Heart left ventricle (tissue), 16 donors: Measurements from ENCODE around the gene SLC47A2. TPM values are rescaled to one million over a fixed set of nuclear protein-coding genes. Genes with fewer than 3 reads are reported as not detected.

Experiments
- ATAC-seq, 4 donors: fragments of 200-7000 bp; cut with Tn5 transposase; one replicate each; pipeline ENCODE4 v1.9.1; 2020 to 2022; ENCODE audit warnings: moderate library complexity in 4 of 4, mild to moderate bottlenecking in 3 of 4, moderate number of reproducible peaks in 1 of 4
- DNase-seq, 5 donors: peaks; one replicate each; pipeline ENCODE4 v3.0.0-alpha.2; 2020
- H3K27ac ChIP-seq, 12 donors: fragments of 200-600 bp; sonication (generic) in 4 of 12; one replicate each; pipeline versions ENCODE4 v1.5.0 to v1.8.0; 2016 to 2022; ENCODE audit warnings: mild to moderate bottlenecking in 2 of 12
- H3K27me3 ChIP-seq, 9 donors: fragments of 200-600 bp; sonication (generic) in 2 of 9; one replicate each; pipeline versions ENCODE4 v1.5.1 to v1.8.0; 2016 to 2022; ENCODE audit warnings: mild to moderate bottlenecking in 3 of 9
- H3K36me3 ChIP-seq, 9 donors: fragments of 200-600 bp; sonication (generic) in 2 of 9; one replicate each; pipeline versions ENCODE4 v1.5.0 to v1.8.0; 2018 to 2022; ENCODE audit warnings: mild to moderate bottlenecking in 2 of 9
- H3K4me1 ChIP-seq, 12 donors: fragments of 200-600 bp; sonication (generic) in 4 of 12; one replicate each; pipeline versions ENCODE4 v1.5.0 to v1.8.0; 2016 to 2022; ENCODE audit warnings: mild to moderate bottlenecking in 3 of 12
- H3K4me3 ChIP-seq, 12 donors: fragments of 200-600 bp; sonication (generic) in 4 of 12; one replicate each; pipeline versions ENCODE4 v1.5.0 to v1.8.0; 2017 to 2022; ENCODE audit warnings: mild to moderate bottlenecking in 9 of 12, moderate library complexity in 4 of 12
- H3K9me3 ChIP-seq, 12 donors: fragments of 200-600 bp; sonication (generic) in 4 of 12; one replicate each; pipeline versions ENCODE4 v1.5.0 to v1.8.0; 2016 to 2022; ENCODE audit warnings: mild to moderate bottlenecking in 1 of 12
- POLR2A ChIP-seq, 2 donors: fragments of 450-650 bp; IDR thresholded peaks; one replicate each; pipeline ENCODE4 v1.6.1; 2017; ENCODE audit warnings: antibody characterized with exemption in 2 of 2, mild to moderate bottlenecking in 2 of 2, moderate library complexity in 2 of 2
- WGBS, 4 donors: extraction: QIAGEN DNeasy Blood & Tissue Kit in 2 of 4; methylation state at CpG; one replicate each; pipeline versions ENCODE4 v1.1.5 to v1.1.7; 2013 to 2018; 5-methylcytosine and 5-hydroxymethylcytosine counted together
- intact Hi-C, 10 donors: fragments of 100-400 bp; cut with DNase I; formaldehyde crosslinking; loops; one replicate each; pipeline versions ENCODE4 v1.11.1 to v1.14.2; 2022
- polyA plus RNA-seq, 2 donors: library from polyadenylated mRNA; stranded (reverse); fragments of 200-250 nt; gene quantifications; one replicate each; pipeline ENCODE4 v1.2.3, GENCODE V29; 2013
- total RNA-seq, 9 donors: library from RNA; depleted of rRNA in 2 of 9; stranded (reverse); fragments of >200 nt in 2 of 9; fragmentation: NEBNext Ultra II Directional in 3 of 9; extraction: Animal tissue kit (Norgen Biotek cat#: 25700) in 3 of 9; gene quantifications; one replicate each; pipeline versions ENCODE4 v1.1.0 to v1.2.4, GENCODE V29; 2016 to 2023
- TF ChIP-seq, protein P1 (sequence below), 12 donors: fragments of 200-600 bp; sonication (generic) in 4 of 12; IDR thresholded peaks; one replicate each; pipeline versions ENCODE4 v1.5.0 to v1.8.0; 2018 to 2022; ENCODE audit warnings: antibody characterized with exemption in 12 of 12, mild to moderate bottlenecking in 5 of 12
- donor health status: ischemic (EF 13 %, LVEDD 7.1; RV severe dilation, severe dysfunction).
- donor health status: healthy with polysubstance abuse.
- donor health status: DM: no; HTN: yes; CAD: no.
- donor health status: DM: no; HTN: no; CAD: no.
- donor health status: ischemic (EF 25% LVEDD 6.9; RV normal size, moderate dysfunction).
- donor health status: ischemic (EF 25% LVEDD 5.7; RV mildly dilated, moderate dysfunction).
- donor health status: healthy.
- donor health status: DM: yes; HTN: yes; CAD: no.
- donor health status: ischemic (EF 35%, LVEDD 5.7; RV mildly dilated, moderate dysfunction).
- donor health status: nonischemic (EF 11% LVEDD 7.7; RV severe dilation, severe dysfunction).
- donor health status: DM: yes; HTN: yes; CAD: no.
- donor health status: PGD.
- donor health status: ischemic (EF 29% LVEDD 5.4; RV normal size, mild dysfunction).
- donor health status: nonischemic (EF 23%, LVEDD 6.1; RV moderate dilation, normal function).

SLC47A2 gene
- total and polyA plus RNA-seq, 11 donors: 0.32 TPM; not detected in 10

DNA sequence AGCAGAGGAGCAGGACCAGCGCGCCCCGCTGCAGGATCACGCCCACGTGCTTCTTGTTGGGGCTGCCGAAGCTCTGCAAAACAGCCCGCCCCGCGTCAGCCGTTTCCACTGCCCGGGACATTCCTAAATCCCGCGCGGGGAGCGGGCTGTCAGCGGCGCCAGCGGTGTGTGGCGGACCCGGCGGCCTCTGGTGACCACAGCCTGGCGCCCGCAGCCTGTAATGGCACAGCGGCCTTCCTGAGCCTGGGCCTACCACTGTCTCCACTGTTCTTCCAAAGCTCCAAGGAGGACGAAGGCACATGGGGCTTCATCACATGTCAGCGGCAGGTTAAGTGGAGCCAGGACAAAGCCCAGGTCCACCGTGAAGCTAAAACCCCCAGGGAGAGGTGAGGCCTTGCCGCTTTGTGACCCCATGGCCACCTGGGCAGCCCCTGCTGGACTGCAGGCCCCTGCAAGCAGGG, 2.5 kb downstream of the SLC47A2 start:
- 89 to 93% (median 92%) methylated on average over 18 to 28 of the region's 28 CpGs for WGBS, 4 donors
- no peaks in the 10 kb centered on the region for H3K36me3 ChIP-seq
- no peaks in the 10 kb centered on the region for H3K9me3 ChIP-seq
- intact Hi-C loops: no loop called here
- no peak overlapping the region for H3K4me3 ChIP-seq
- ATAC-seq: no peak
- peaks cover 0 to 4% (median 0%) of the 10 kb centered on the region in 12 donors for H3K4me1 ChIP-seq
- no peak for TF ChIP-seq POLR2A (IDR thresholded peaks at IDR 0.05)
- TF ChIP-seq, protein P1, sequence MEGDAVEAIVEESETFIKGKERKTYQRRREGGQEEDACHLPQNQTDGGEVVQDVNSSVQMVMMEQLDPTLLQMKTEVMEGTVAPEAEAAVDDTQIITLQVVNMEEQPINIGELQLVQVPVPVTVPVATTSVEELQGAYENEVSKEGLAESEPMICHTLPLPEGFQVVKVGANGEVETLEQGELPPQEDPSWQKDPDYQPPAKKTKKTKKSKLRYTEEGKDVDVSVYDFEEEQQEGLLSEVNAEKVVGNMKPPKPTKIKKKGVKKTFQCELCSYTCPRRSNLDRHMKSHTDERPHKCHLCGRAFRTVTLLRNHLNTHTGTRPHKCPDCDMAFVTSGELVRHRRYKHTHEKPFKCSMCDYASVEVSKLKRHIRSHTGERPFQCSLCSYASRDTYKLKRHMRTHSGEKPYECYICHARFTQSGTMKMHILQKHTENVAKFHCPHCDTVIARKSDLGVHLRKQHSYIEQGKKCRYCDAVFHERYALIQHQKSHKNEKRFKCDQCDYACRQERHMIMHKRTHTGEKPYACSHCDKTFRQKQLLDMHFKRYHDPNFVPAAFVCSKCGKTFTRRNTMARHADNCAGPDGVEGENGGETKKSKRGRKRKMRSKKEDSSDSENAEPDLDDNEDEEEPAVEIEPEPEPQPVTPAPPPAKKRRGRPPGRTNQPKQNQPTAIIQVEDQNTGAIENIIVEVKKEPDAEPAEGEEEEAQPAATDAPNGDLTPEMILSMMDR (IDR thresholded peaks at IDR 0.05): no peak
- DNase-seq: no peak
- no peak overlapping the region for H3K27ac ChIP-seq
- no peaks in the 10 kb centered on the region for H3K27me3 ChIP-seq

DNA sequence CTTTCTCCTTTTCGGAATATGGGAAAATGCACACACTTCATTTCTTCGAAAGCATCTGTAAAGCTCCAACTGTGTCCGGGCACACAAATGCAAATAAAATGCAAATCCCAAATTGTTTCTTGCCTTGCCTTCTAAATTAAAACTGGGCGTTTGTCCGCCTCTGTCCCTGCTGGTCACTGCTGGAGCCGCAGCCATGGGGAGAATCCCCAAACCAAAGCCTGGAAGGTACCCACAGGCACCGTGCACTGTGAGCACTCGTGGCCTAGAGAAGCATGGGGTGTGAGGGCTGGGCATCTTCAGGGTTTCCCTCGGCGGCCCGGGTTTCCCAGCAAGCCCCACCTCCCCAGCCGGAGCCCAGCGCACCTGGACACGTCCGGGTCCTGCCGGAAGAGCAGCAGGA, 2.9 kb downstream of the SLC47A2 start:
- Histone ChIP-seq H3K36me3 (no peaks in the 10 kb centered on the region), H3K4me3 (no peak overlapping the region), H3K4me1 (peaks cover 0 to 4% (median 0%) of the 10 kb centered on the region in 12 donors), H3K9me3 (no peaks in the 10 kb centered on the region), H3K27ac (no peak overlapping the region), H3K27me3 (no peaks in the 10 kb centered on the region)
- DNase-seq: no peak
- ATAC-seq: no peak
- 82 to 90% (median 88%) methylated on average over 12 to 16 of the region's 16 CpGs for WGBS, 4 donors
- TF ChIP-seq, protein P1 (IDR thresholded peaks at IDR 0.05): no peak
- no peak for TF ChIP-seq POLR2A (IDR thresholded peaks at IDR 0.05)
- intact Hi-C loops: no loop called here

DNA sequence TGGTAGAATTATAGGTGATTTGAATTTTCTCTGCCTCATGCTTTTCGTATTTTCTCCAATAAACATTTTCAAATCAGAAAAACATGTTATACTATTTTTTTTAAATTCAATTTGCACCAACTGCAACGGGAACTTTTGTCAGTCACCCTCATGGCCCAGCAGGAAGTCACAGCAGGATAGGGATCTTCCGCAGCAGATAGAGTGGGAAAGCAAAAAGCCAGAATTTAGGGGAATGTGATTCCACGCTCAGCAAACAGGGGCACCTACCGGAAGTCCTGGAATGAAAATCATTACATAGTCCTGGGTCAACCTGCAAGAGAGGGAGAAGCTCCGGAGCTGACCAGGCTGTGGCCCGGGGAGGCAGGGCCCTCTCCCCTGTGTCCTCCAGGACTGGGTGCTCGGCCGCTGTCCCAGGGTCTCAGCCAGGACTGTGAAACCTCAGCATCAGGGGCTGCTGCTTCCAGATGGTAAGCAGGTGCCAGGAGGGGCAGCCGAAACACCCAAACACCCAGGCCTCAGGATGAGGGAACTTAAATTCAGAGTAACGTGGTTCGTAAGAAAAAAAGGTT, 3.9 kb downstream of the SLC47A2 start:
- WGBS, 4 donors: 73 to 85% (median 81%) methylated on average over 12 of the region's 12 CpGs
- no peak overlapping the region for H3K27ac ChIP-seq
- no peaks in the 10 kb centered on the region for H3K36me3 ChIP-seq
- TF ChIP-seq POLR2A (IDR thresholded peaks at IDR 0.05): no peak
- TF ChIP-seq, protein P1 (IDR thresholded peaks at IDR 0.05): no peak
- no peak overlapping the region for H3K4me3 ChIP-seq
- H3K9me3 ChIP-seq: no peaks in the 10 kb centered on the region
- DNase-seq: no peak
- H3K27me3 ChIP-seq: no peaks in the 10 kb centered on the region
- ATAC-seq: no peak
- intact Hi-C loops: no loop called here
- H3K4me1 ChIP-seq: peaks cover 0 to 4% (median 0%) of the 10 kb centered on the region in 12 donors

DNA sequence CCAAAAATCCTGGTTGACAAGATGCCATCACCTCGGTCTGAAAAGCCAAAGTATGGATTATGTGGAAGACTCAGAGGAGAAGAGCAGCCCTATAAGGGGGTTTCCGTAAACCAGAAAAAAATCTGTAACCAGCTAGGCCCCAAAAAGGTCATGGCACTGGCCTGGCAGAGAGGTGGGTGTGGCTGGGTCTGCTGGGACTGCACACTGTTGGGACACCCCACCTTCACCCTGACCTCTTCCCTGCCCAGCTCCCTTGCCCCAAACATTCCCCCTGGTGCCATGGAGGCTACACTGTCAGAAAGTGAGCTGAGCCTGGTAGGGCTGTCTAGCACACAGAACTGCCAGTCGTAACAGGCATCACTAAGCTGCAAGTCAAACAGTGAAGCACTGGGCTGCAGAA, 6.5 kb downstream of the SLC47A2 start:
- DNase-seq: no peak
- intact Hi-C loops: loop anchor here in 3 of 10 donors (5.0 to 10.0 kb wide), 3 partner anchors 42 to 55 kb away; no protein-coding TSS in a partner anchor

More for the DNA sequence above, 6.5 kb downstream of the SLC47A2 start:
- Histone ChIP-seq H3K4me1 (peaks cover 0 to 1% (median 0%) of the 10 kb centered on the region in 12 donors), H3K9me3 (no peaks in the 10 kb centered on the region), H3K27me3 (no peaks in the 10 kb centered on the region), H3K36me3 (no peaks in the 10 kb centered on the region), H3K27ac (no peak overlapping the region), H3K4me3 (no peak overlapping the region)
- 88 to 97% (median 93%) methylated on average over 3 of the region's 3 CpGs for WGBS, 4 donors
- no peak for ATAC-seq
- TF ChIP-seq, protein P1 (IDR thresholded peaks at IDR 0.05): no peak
